Stimulated activated CD8-positive, alpha-beta memory T cell treated with anti-CD3 and anti-CD28 coated beads, Interleukin-2, amount 100 ng/mL, for 1 hour (primary cell): ENCODE data around the gene ZNF74.
"Not testable (repeated sequence)": the region's sequence is repeated elsewhere in the genome, so short reads cannot be mapped to it uniquely, and the experiment has no call there.

Experiments
- DNase-seq, 2 donors: peaks; one replicate each; pipeline ENCODE4 v3.0.0-alpha.2; 2020; ENCODE audit warnings: low read depth in 2 of 2

The ZNF74 gene

GRCh38 chr22:20376281-20376680 lies 17.7 kb upstream of the ZNF74 start:
- DNase-seq, result not testable (repeated sequence)

GRCh38 chr22:20376983-20377382 lies 17.0 kb upstream of the ZNF74 start:
- not testable (repeated sequence) for DNase-seq

- no peak for DNase-seq
These were observed 15.8 kb upstream of the ZNF74 start for GRCh38 chr22:20378110-20378509.

- not testable (repeated sequence) for DNase-seq
These were observed 15.3 kb upstream of the ZNF74 start for GRCh38 chr22:20378684-20379083.

GRCh38 chr22:20380486-20380885 lies 13.5 kb upstream of the ZNF74 start:
- no peak for DNase-seq

- no peak for DNase-seq
These were observed 10.4 kb upstream of the ZNF74 start for GRCh38 chr22:20383538-20383937.

- no peak for DNase-seq
These were observed 9.8 kb upstream of the ZNF74 start for GRCh38 chr22:20384171-20384570.

- DNase-seq, result no peak
These were observed 9.1 kb upstream of the ZNF74 start for GRCh38 chr22:20384865-20385264.

GRCh38 chr22:20386336-20386735 lies 7.6 kb upstream of the ZNF74 start:
- no peak for DNase-seq

- DNase-seq, result no peak
These were observed 7.0 kb upstream of the ZNF74 start for GRCh38 chr22:20386972-20387371.

- no peak for DNase-seq
These were observed 5.8 kb upstream of the ZNF74 start for GRCh38 chr22:20388200-20388599.

GRCh38 chr22:20389288-20389687 lies 4.7 kb upstream of the ZNF74 start:
- DNase-seq, result no peak

- DNase-seq, result no peak
These were observed 3.5 kb upstream of the ZNF74 start for GRCh38 chr22:20390394-20390907.

GRCh38 chr22:20391222-20391621 lies 2.7 kb upstream of the ZNF74 start:
- no peak for DNase-seq

- DNase-seq, result not testable (repeated sequence)
These were observed 1.5 kb upstream of the ZNF74 start for GRCh38 chr22:20392365-20392881.

- DNase-seq, result no peak
These were observed 807 bp upstream of the ZNF74 start for GRCh38 chr22:20392983-20393704.

- DNase-seq, result no peak
These were observed 1.4 kb downstream of the ZNF74 start for GRCh38 chr22:20395181-20395906.

- no peak for DNase-seq
These were observed 1.9 kb downstream of the ZNF74 start for GRCh38 chr22:20395907-20396287.

- DNase-seq, result no peak
These were observed 2.7 kb downstream of the ZNF74 start for GRCh38 chr22:20396639-20397038.

GRCh38 chr22:20397498-20397897 lies 3.5 kb downstream of the ZNF74 start:
- no peak for DNase-seq

- DNase-seq, result no peak
These were observed 4.5 kb downstream of the ZNF74 start for GRCh38 chr22:20398420-20398819.

GRCh38 chr22:20399866-20400605 lies 6.1 kb downstream of the ZNF74 start:
- DNase-seq, result no peak
